Measurements from ENCODE around the gene PLCB1.
"Not testable (repeated sequence)": the region's sequence is repeated elsewhere in the genome, so short reads cannot be mapped to it uniquely, and the experiment has no call there.

Gene PLCB1

GRCh38 chr20:8587251-8587650, 455.2 kb downstream of the PLCB1 start:
- Histone ChIP-seq H3K4me2 (ENCODE audit: low read depth, low read length, poor library complexity, severe bottlenecking) (no peak overlapping the region), H3K27me3 (ENCODE audit: insufficient read depth, low read length, poor library complexity, severe bottlenecking) (no peaks in the 10 kb centered on the region), H3K79me2 (ENCODE audit: insufficient read depth, low read length) (no peaks in the 10 kb centered on the region), H3K36me3 (ENCODE audit: insufficient read depth, low read length) (no peaks in the 10 kb centered on the region), H3K4me1 (ENCODE audit: insufficient read depth, low read length, poor library complexity, severe bottlenecking) (no peaks in the 10 kb centered on the region), H3K9me2 (replicated peaks; ENCODE audit: low read depth, low read length) (no peaks in the 10 kb centered on the region), H3K9ac (ENCODE audit: low read depth, low read length, poor library complexity, severe bottlenecking) (no peak overlapping the region), H3K9me3 (ENCODE audit: insufficient read depth, low read depth, low read length) (no peaks in the 10 kb centered on the region), H4K20me1 (ENCODE audit: insufficient read depth, low read length, poor library complexity, severe bottlenecking) (no peaks in the 10 kb centered on the region), H3K4me3 (ENCODE audit: low read length, poor library complexity, severe bottlenecking) (no peak overlapping the region), H3F3A (ENCODE audit: low read depth) (no peaks in the 10 kb centered on the region), H2AFZ (ENCODE audit: low read length) (no peak overlapping the region)
- TF ChIP-seq EZH2phosphoT487 (IDR thresholded peaks at IDR 0.05; ENCODE audit: borderline replicate concordance) (no peak), CTCF (conservative IDR thresholded peaks at IDR 0.05; ENCODE audit: low read length) (no peak)

GRCh38 chr20:8587810-8588209, 455.7 kb downstream of the PLCB1 start:
- Histone ChIP-seq H3K9me3 (ENCODE audit: insufficient read depth, low read depth, low read length) (no peaks in the 10 kb centered on the region), H3K36me3 (ENCODE audit: insufficient read depth, low read length) (no peaks in the 10 kb centered on the region), H2AFZ (ENCODE audit: low read length) (no peak overlapping the region), H3F3A (ENCODE audit: low read depth) (no peaks in the 10 kb centered on the region), H3K79me2 (ENCODE audit: insufficient read depth, low read length) (no peaks in the 10 kb centered on the region), H3K4me1 (ENCODE audit: insufficient read depth, low read length, poor library complexity, severe bottlenecking) (no peaks in the 10 kb centered on the region), H3K9me2 (replicated peaks; ENCODE audit: low read depth, low read length) (no peaks in the 10 kb centered on the region), H3K9ac (ENCODE audit: low read depth, low read length, poor library complexity, severe bottlenecking) (no peak overlapping the region), H3K4me2 (ENCODE audit: low read depth, low read length, poor library complexity, severe bottlenecking) (no peak overlapping the region), H3K27me3 (ENCODE audit: insufficient read depth, low read length, poor library complexity, severe bottlenecking) (no peaks in the 10 kb centered on the region), H4K20me1 (ENCODE audit: insufficient read depth, low read length, poor library complexity, severe bottlenecking) (no peaks in the 10 kb centered on the region), H3K4me3 (ENCODE audit: low read length, poor library complexity, severe bottlenecking) (no peak overlapping the region)
- no peak for TF ChIP-seq CTCF (conservative IDR thresholded peaks at IDR 0.05; ENCODE audit: low read length)
- TF ChIP-seq EZH2phosphoT487 (IDR thresholded peaks at IDR 0.05; ENCODE audit: borderline replicate concordance), result no peak

- TF ChIP-seq EZH2phosphoT487 (IDR thresholded peaks at IDR 0.05; ENCODE audit: borderline replicate concordance) (no peak), CTCF (conservative IDR thresholded peaks at IDR 0.05; ENCODE audit: low read length) (no peak)
- H3K36me3 ChIP-seq (ENCODE audit: insufficient read depth, low read length), result no peaks in the 10 kb centered on the region
- no peak overlapping the region for H2AFZ ChIP-seq (ENCODE audit: low read length)
- no peaks in the 10 kb centered on the region for H3K9me3 ChIP-seq (ENCODE audit: insufficient read depth, low read depth, low read length)
- no peaks in the 10 kb centered on the region; the same call in 1 of the 2 replicates for H3F3A ChIP-seq (ENCODE audit: low read depth)
- no peak overlapping the region for H3K4me3 ChIP-seq (ENCODE audit: low read length, poor library complexity, severe bottlenecking)
- no peaks in the 10 kb centered on the region for H4K20me1 ChIP-seq (ENCODE audit: insufficient read depth, low read length, poor library complexity, severe bottlenecking)
- H3K4me2 ChIP-seq (ENCODE audit: low read depth, low read length, poor library complexity, severe bottlenecking), result no peak overlapping the region
- H3K9me2 ChIP-seq (replicated peaks; ENCODE audit: low read depth, low read length), result no peaks in the 10 kb centered on the region
- H3K27me3 ChIP-seq (ENCODE audit: insufficient read depth, low read length, poor library complexity, severe bottlenecking), result no peaks in the 10 kb centered on the region
- H3K4me1 ChIP-seq (ENCODE audit: insufficient read depth, low read length, poor library complexity, severe bottlenecking), result no peaks in the 10 kb centered on the region
- no peak overlapping the region for H3K9ac ChIP-seq (ENCODE audit: low read depth, low read length, poor library complexity, severe bottlenecking)
- no peaks in the 10 kb centered on the region for H3K79me2 ChIP-seq (ENCODE audit: insufficient read depth, low read length)
Observed at GRCh38 chr20:8589956-8590355, 457.9 kb downstream of the PLCB1 start.

- H3K4me1 ChIP-seq (ENCODE audit: insufficient read depth, low read length, poor library complexity, severe bottlenecking); H4K20me1 ChIP-seq (ENCODE audit: insufficient read depth, low read length, poor library complexity, severe bottlenecking); H3K9me3 ChIP-seq (ENCODE audit: insufficient read depth, low read depth, low read length); H3K9ac ChIP-seq (ENCODE audit: low read depth, low read length, poor library complexity, severe bottlenecking); H3K36me3 ChIP-seq (ENCODE audit: insufficient read depth, low read length); H3K9me2 ChIP-seq (replicated peaks; ENCODE audit: low read depth, low read length); H3K4me2 ChIP-seq (ENCODE audit: low read depth, low read length, poor library complexity, severe bottlenecking); H3K79me2 ChIP-seq (ENCODE audit: insufficient read depth, low read length); H3K4me3 ChIP-seq (ENCODE audit: low read length, poor library complexity, severe bottlenecking); H3F3A ChIP-seq (ENCODE audit: low read depth); H2AFZ ChIP-seq (ENCODE audit: low read length); H3K27me3 ChIP-seq (ENCODE audit: insufficient read depth, low read length, poor library complexity, severe bottlenecking): not testable (repeated sequence)
Observed at GRCh38 chr20:8600910-8601541, 469.0 kb downstream of the PLCB1 start.
